SK-N-SH (cell line): ENCODE results near the gene EXTL2. TPM values are rescaled to one million over a fixed set of nuclear protein-coding genes. Genes with fewer than 3 reads are reported as not detected.

ENCODE experiments used
- CTCF ChIA-PET: fragments of 300-600, 350-600 bp; formaldehyde crosslinking; extraction: SDS; loops from one replicate; lab custom pipeline; 2021; lab: Yijun Ruan, JAX
- POLR2A ChIA-PET: fragments of 350-600 bp; sonication (Branson Sonifier 250); formaldehyde crosslinking; extraction: SDS; loops from one replicate; lab custom pipeline; 2020; ENCODE audit warnings: antibody characterized with exemption, inconsistent platforms; lab: Yijun Ruan, JAX
- DNase-seq: peaks from one replicate; pipeline ENCODE4 v3.0.0; 2012
- H2AFZ ChIP-seq: fragments of 200-600 bp; sonication (generic); 2 replicates; pipeline ENCODE4 v1.8.1; 2016; ENCODE audit warnings: antibody characterized with exemption, mild to moderate bottlenecking, low read depth
- H3F3A ChIP-seq: fragments of 200-600 bp; sonication (generic); replicated peaks from 2 replicates; pipeline ENCODE3; 2016; ENCODE audit warnings: antibody characterized with exemption, mild to moderate bottlenecking; ENCODE audit not compliant: insufficient read depth
- H3K27ac ChIP-seq, 2 experiments: fragments of 200-500 bp in 1 of 2; fragments of 200-600 bp in 1 of 2; sonication (Bioruptor generic) in 1 of 2; sonication (generic), shearing (Covaris generic) in 1 of 2; 2 replicates each; pipeline versions ENCODE4 v1.5.1 to v1.6.1; 2014 to 2016; ENCODE audit warnings: low read depth in 2 of 2, inconsistent platforms in 1 of 2, low read length in 1 of 2, mild to moderate bottlenecking in 1 of 2, mixed read lengths in 1 of 2
- H3K27me3 ChIP-seq: fragments of 200-600 bp; sonication (generic), shearing (Covaris generic); 2 replicates; pipeline ENCODE4 v1.6.1; 2016; ENCODE audit warnings: mixed run types; ENCODE audit not compliant: insufficient read depth
- H3K36me3 ChIP-seq, 2 experiments: fragments of 200-500 bp in 1 of 2; fragments of 200-600 bp in 1 of 2; sonication (Bioruptor generic) in 1 of 2; sonication (generic) in 1 of 2; replicated peaks in 1 of 2; 2 replicates each; pipeline versions ENCODE3 to v1.5.1; 2014 to 2016; ENCODE audit warnings: low read length in 1 of 2, mild to moderate bottlenecking in 1 of 2; ENCODE audit not compliant: insufficient read depth in 2 of 2, control insufficient read depth in 1 of 2
- H3K4me1 ChIP-seq, 2 experiments: fragments of 200-500 bp in 1 of 2; fragments of 200-600 bp in 1 of 2; sonication (Bioruptor generic) in 1 of 2; sonication (generic), shearing (Covaris generic) in 1 of 2; 2 replicates each; pipeline versions ENCODE4 v1.5.1 to v1.6.1; 2014 to 2016; ENCODE audit warnings: low read depth in 1 of 2, low read length in 1 of 2, mixed run types in 1 of 2; ENCODE audit not compliant: insufficient read depth in 2 of 2, control insufficient read depth in 1 of 2
- H3K4me2 ChIP-seq: fragments of 200-600 bp; sonication (generic), shearing (Covaris generic); 2 replicates; pipeline ENCODE4 v1.6.1; 2017; ENCODE audit warnings: mixed run types
- H3K4me3 ChIP-seq, 2 experiments: fragments of 200-500 bp in 1 of 2; fragments of 200-600 bp in 1 of 2; sonication (Bioruptor generic) in 1 of 2; sonication (generic), shearing (Covaris generic) in 1 of 2; 2 replicates each; pipeline versions ENCODE4 v1.5.1 to v1.8.1; 2014 to 2016; ENCODE audit warnings: low read depth in 2 of 2, inconsistent platforms in 1 of 2, low read length in 1 of 2, mild to moderate bottlenecking in 1 of 2, mixed read lengths in 1 of 2, moderate library complexity in 1 of 2
- H3K79me2 ChIP-seq: fragments of 200-600 bp; sonication (generic); 2 replicates; pipeline ENCODE4 v1.8.1; 2017; ENCODE audit warnings: mild to moderate bottlenecking; ENCODE audit not compliant: insufficient read depth
- H3K9ac ChIP-seq: fragments of 200-600 bp; sonication (generic); 2 replicates; pipeline ENCODE4 v1.6.1; 2017; ENCODE audit warnings: mixed run types
- H3K9me2 ChIP-seq: fragments of 200-600 bp; sonication (generic); 2 replicates; pipeline ENCODE4 v1.6.1; 2017; ENCODE audit warnings: mixed run types
- H3K9me3 ChIP-seq: fragments of 200-600 bp; sonication (generic); 2 replicates; pipeline ENCODE4 v1.6.1; 2017; ENCODE audit warnings: mixed run types, mild to moderate bottlenecking, moderate library complexity
- H4K20me1 ChIP-seq: fragments of 200-600 bp; sonication (generic); 2 replicates; pipeline ENCODE4 v1.6.1; 2017; ENCODE audit warnings: mild to moderate bottlenecking, mixed run types; ENCODE audit not compliant: insufficient read depth
- CTCF ChIP-seq: fragments of 200-600 bp; sonication (generic); IDR thresholded peaks from 2 replicates; pipeline ENCODE4 v1.6.1; 2017; ENCODE audit warnings: antibody characterized with exemption, mild to moderate bottlenecking, moderate library complexity
- ELF1 ChIP-seq: IDR thresholded peaks from 2 replicates; pipeline ENCODE4 v1.4.0; 2012
- EP300 ChIP-seq, 2 experiments: IDR thresholded peaks; 2 replicates each; pipeline versions ENCODE4 v1.4.0 to v1.6.1; 2012; ENCODE audit warnings: borderline replicate concordance in 1 of 2, low read depth in 1 of 2, low read length in 1 of 2
- EZH2phosphoT487 ChIP-seq: fragments of 200-600 bp; sonication (generic); IDR thresholded peaks from 2 replicates; pipeline ENCODE4 v1.6.1; 2017; ENCODE audit warnings: low read depth, mixed run types, mild to moderate bottlenecking, antibody characterized with exemption, moderate library complexity, borderline replicate concordance
- FOSL2 ChIP-seq: IDR thresholded peaks from 2 replicates; pipeline ENCODE4 v1.4.0; 2012; ENCODE audit warnings: low read depth, mild to moderate bottlenecking, moderate library complexity, borderline replicate concordance
- FOXJ3 ChIP-seq: sonication (generic); formaldehyde crosslinking; IDR thresholded peaks from 2 replicates; pipeline ENCODE4 v1.5.1; 2020; ENCODE audit warnings: mild to moderate bottlenecking, missing genetic modification reagents
- GABPA ChIP-seq: IDR thresholded peaks from 2 replicates; pipeline ENCODE4 v1.4.0; 2012; ENCODE audit warnings: low read depth, mild to moderate bottlenecking
- GATA2 ChIP-seq: sonication (generic); formaldehyde crosslinking; IDR thresholded peaks from 2 replicates; pipeline ENCODE4 v1.5.0; 2020; ENCODE audit warnings: mild to moderate bottlenecking, missing genetic modification reagents
- IRF3 ChIP-seq: fragments of 150-350 bp; IDR thresholded peaks from 2 replicates; pipeline ENCODE4 v1.6.1; 2016; ENCODE audit warnings: mild to moderate bottlenecking, low read depth, low read length
- JUND ChIP-seq: IDR thresholded peaks from 2 replicates; pipeline ENCODE4 v1.4.0; 2012
- MAX ChIP-seq: IDR thresholded peaks from 2 replicates; pipeline ENCODE4 v1.4.0; 2012; ENCODE audit warnings: low read depth
- PBX3 ChIP-seq: IDR thresholded peaks from 2 replicates; pipeline ENCODE4; 2012
- RCOR1 ChIP-seq: fragments of 150-350 bp; IDR thresholded peaks from 2 replicates; pipeline ENCODE4 v1.6.1; 2017; ENCODE audit warnings: antibody characterized with exemption, low read length
- REST ChIP-seq: IDR thresholded peaks from 2 replicates; pipeline ENCODE4 v1.6.1; 2012; ENCODE audit warnings: mild to moderate bottlenecking, low read depth, low read length, moderate library complexity
- RXRA ChIP-seq: IDR thresholded peaks from 2 replicates; pipeline ENCODE4 v1.4.0; 2012; ENCODE audit warnings: low read depth, mild to moderate bottlenecking, borderline replicate concordance
- SIN3A ChIP-seq: IDR thresholded peaks from 2 replicates; pipeline ENCODE4 v1.6.1; 2012; ENCODE audit warnings: low read depth, mild to moderate bottlenecking, low read length, moderate library complexity, borderline replicate concordance
- SMC3 ChIP-seq: IDR thresholded peaks from 2 replicates; pipeline ENCODE4 v1.6.1; 2012; ENCODE audit warnings: low read depth, low read length, improper control_type of control experiment
- TCF12 ChIP-seq: IDR thresholded peaks from 2 replicates; pipeline ENCODE4 v1.4.0; 2012
- ZBTB33 ChIP-seq: IDR thresholded peaks from 2 replicates; pipeline ENCODE4 v1.4.0; 2012; ENCODE audit warnings: low read depth, borderline replicate concordance
- polyA plus RNA-seq, 3 experiments: library from polyadenylated mRNA; depleted of rRNA; stranded (reverse); fragments of >200 nt; gene quantifications; 2 replicates each; pipeline ENCODE4 v1.2.3, GENCODE V29; 2012

EXTL2 gene
- polyA plus RNA-seq, 1 of the 3 experiments (the other 2 are of a cell fraction), result 20.3 TPM

GRCh38 chr1:100924212-100924611 lies 29.6 kb upstream of the EXTL2 start:
- no peak for DNase-seq
- Histone ChIP-seq H2AFZ (no peak overlapping the region), H3K4me3 (no peak overlapping the region), H3K4me1 (peaks cover 0 to 5% of the 10 kb centered on the region in 2 experiments; a peak in 1 of 4 replicates), H3K27me3 (no peaks in the 10 kb centered on the region), H3K9ac (no peak overlapping the region), H3F3A (peaks cover 15% of the 10 kb centered on the region), H3K9me3 (no peaks in the 10 kb centered on the region), H3K36me3 (peaks cover 51 to 71% of the 10 kb centered on the region in 2 experiments), H3K79me2 (0 out of 2 replicates have a peak, but pooled peaks cover 4% of the 10 kb centered on the region), H3K27ac (no peak overlapping the region), H4K20me1 (no peaks in the 10 kb centered on the region), H3K9me2 (no peaks in the 10 kb centered on the region), H3K4me2 (no peak overlapping the region)
- CTCF ChIA-PET, result interaction anchor here (1.1 to 6.0 kb wide), 3 partner anchors 314 to 363 kb away, joined by 3 to 67 read pairs (median 4); no protein-coding TSS in a partner anchor
- POLR2A ChIA-PET, result no interaction called here
- TF ChIP-seq REST, result no peak
- TF ChIP-seq FOSL2, result no peak
- no peak for TF ChIP-seq MAX
- TF ChIP-seq JUND, result no peak
- no peak for TF ChIP-seq SMC3
- no peak for TF ChIP-seq ELF1
- TF ChIP-seq FOXJ3 (CRISPR knock-in tag), result no peak
- TF ChIP-seq GATA2 (CRISPR knock-in tag), result no peak
- no peak for TF ChIP-seq SIN3A
- no peak for TF ChIP-seq TCF12
- TF ChIP-seq RXRA, result no peak
- no peak for TF ChIP-seq IRF3
- no peak for TF ChIP-seq RCOR1
- TF ChIP-seq GABPA, result no peak
- TF ChIP-seq EZH2phosphoT487, result no peak
- TF ChIP-seq ZBTB33, result no peak
- no peak for TF ChIP-seq CTCF
- no peak for TF ChIP-seq EP300 (IDR thresholded peaks at IDR 0.05; ENCODE audit: borderline replicate concordance in 1 of 2, low read depth in 1 of 2, low read length in 1 of 2)
- no peak for TF ChIP-seq PBX3
- TF ChIP-seq, all 33 proteins: peak for 0
